CD4-positive, alpha-beta T cell (primary cell): ENCODE measurements around the gene GRK7. TPM values are rescaled to one million over a fixed set of nuclear protein-coding genes. Genes with fewer than 3 reads are reported as not detected.

ENCODE experiments used
- ATAC-seq: fragments of 200-7000 bp; cut with Tn5 transposase; one replicate; pipeline ENCODE4 v1.10.0; 2022; ENCODE audit warnings: mild to moderate bottlenecking; ENCODE audit not compliant: poor library complexity
- CTCF ChIA-PET: fragments of 350-600 bp; sonication (Branson Sonifier 250); formaldehyde crosslinking; loops from one replicate; lab custom pipeline; 2021; ENCODE audit warnings: antibody characterized with exemption, inconsistent platforms; lab: Charles Lee
- POLR2A ChIA-PET: fragments of 350-600 bp; sonication (Branson Sonifier 250); formaldehyde crosslinking; loops from one replicate; lab custom pipeline; 2021; ENCODE audit warnings: antibody characterized with exemption, inconsistent platforms; lab: Charles Lee
- DNase-seq, 14 experiments: peaks; one replicate each; pipeline ENCODE4 v3.0.0-alpha.2; 2013 to 2020; ENCODE audit warnings: mixed read lengths in 2 of 14
- H3K27ac ChIP-seq, 2 donors: one replicate each; pipeline versions ENCODE4 v1.5.1 to v1.7.0; 2013; ENCODE audit warnings: low read length in 2 of 2, low read depth in 1 of 2, mild to moderate bottlenecking in 1 of 2
- H3K27me3 ChIP-seq, 2 experiments: 1 replicate in 1 of 2; 2 replicates in 1 of 2; pipeline versions ENCODE4 v1.6.1 to v1.7.0; 2013; ENCODE audit warnings: low read length in 2 of 2, control low read depth in 1 of 2, mild to moderate bottlenecking in 1 of 2, moderate library complexity in 1 of 2; ENCODE audit not compliant: insufficient read depth in 2 of 2, control insufficient read depth in 1 of 2
- H3K36me3 ChIP-seq: one replicate; pipeline ENCODE4 v1.6.1; 2013; ENCODE audit warnings: low read length, control low read depth; ENCODE audit not compliant: insufficient read depth
- H3K4me1 ChIP-seq: one replicate; pipeline ENCODE4 v1.6.1; 2013; ENCODE audit warnings: low read length, control low read depth; ENCODE audit not compliant: insufficient read depth
- H3K4me3 ChIP-seq: one replicate; pipeline ENCODE4 v1.5.1; 2013; ENCODE audit warnings: mild to moderate bottlenecking, low read length, moderate library complexity
- H3K9me3 ChIP-seq, 2 experiments: 1 replicate in 1 of 2; 2 replicates in 1 of 2; pipeline versions ENCODE4 v1.6.1 to v1.7.0; 2013; ENCODE audit warnings: low read length in 2 of 2, mild to moderate bottlenecking in 2 of 2, control low read depth in 1 of 2, moderate library complexity in 1 of 2; ENCODE audit not compliant: control insufficient read depth in 1 of 2, insufficient read depth in 1 of 2
- H3K27ac Mint-ChIP-seq: one replicate; pipeline ENCODE4 v1.8.0; 2020; ENCODE audit warnings: mixed read lengths
- H3K27me3 Mint-ChIP-seq: one replicate; pipeline ENCODE4 v1.8.0; 2021; ENCODE audit warnings: mixed read lengths
- H3K36me3 Mint-ChIP-seq: one replicate; pipeline ENCODE4 v1.8.0; 2021; ENCODE audit warnings: low read depth, mixed read lengths
- H3K4me1 Mint-ChIP-seq: one replicate; pipeline ENCODE4 v1.8.0; 2021; ENCODE audit warnings: low read depth, mixed read lengths
- H3K4me3 Mint-ChIP-seq: one replicate; pipeline ENCODE4 v1.8.0; 2020; ENCODE audit warnings: mild to moderate bottlenecking, mixed read lengths
- H3K9me3 Mint-ChIP-seq: one replicate; pipeline ENCODE4 v1.8.0; 2020; ENCODE audit warnings: mixed read lengths
- intact Hi-C, 2 experiments: fragments of 100-400 bp; cut with DNase I in 1 of 2; cut with micrococcal nuclease in 1 of 2; formaldehyde crosslinking; loops; one replicate each; pipeline versions ENCODE4 v1.15.1 to v1.9.0; 2023 to 2025; cut with DNase I, micrococcal nuclease
- total RNA-seq, 174 experiments: library from RNA in 2 of 174; stranded (reverse) in 2 of 174; gene quantifications; one replicate each; pipeline ENCODE4 v1.2.3 and lab custom pipeline; 2021 to 2026
- TF ChIP-seq, protein P1 (sequence below): fragments of 200-600 bp; IDR thresholded peaks from one replicate; pipeline ENCODE4 v1.8.0; 2022; ENCODE audit warnings: antibody characterized with exemption, mild to moderate bottlenecking

GRK7 gene
- total RNA-seq, 2 experiments from 2014 or later = 0.19 to 0.22 TPM

DNA sequence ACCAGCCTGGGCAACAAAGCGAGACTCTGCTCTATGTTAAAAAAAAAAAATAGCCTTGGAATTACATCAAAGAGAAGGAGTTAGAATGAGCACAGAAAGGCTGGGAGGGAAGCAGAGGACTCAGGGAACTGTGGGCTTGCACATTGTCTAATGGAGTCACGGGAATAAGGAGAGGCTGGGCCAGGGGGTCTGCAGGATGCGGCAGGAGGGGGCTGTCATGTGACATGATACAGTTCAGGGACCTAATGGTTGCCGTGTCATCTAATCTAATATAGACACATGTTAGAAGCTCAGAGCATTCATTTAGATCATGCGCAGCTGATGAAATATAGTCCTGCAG, 32.5 kb downstream of the GRK7 start:
- Mint-ChIP-seq H3K36me3 (no peaks in the 10 kb centered on the region), H3K27me3 (no peaks in the 10 kb centered on the region), H3K4me1 (peaks cover 63% of the 10 kb centered on the region), H3K4me3 (peak overlapping the region; percentile 83), H3K9me3 (no peaks in the 10 kb centered on the region), H3K27ac (peak overlapping the region; percentile 93)
- Histone ChIP-seq H3K27me3 (no peaks in the 10 kb centered on the region), H3K27ac (peak overlapping the region in 1 of 2 donors; percentile 88), H3K4me3 (no peak overlapping the region), H3K4me1 (peaks cover 56% of the 10 kb centered on the region), H3K9me3 (no peaks in the 10 kb centered on the region), H3K36me3 (no peaks in the 10 kb centered on the region)
- no peak for DNase-seq
- intact Hi-C loops = loop anchor here (1.0 to 10.0 kb wide), 4 partner anchors 57 to 80 kb away; partner anchors contain the start of gene RNF7 (in 2 of the 2)
- CTCF ChIA-PET = interaction anchor here (3.3 kb wide), 1 partner anchor 79 kb away, joined by 22 read pairs; no protein-coding TSS in a partner anchor
- TF ChIP-seq, protein P1, sequence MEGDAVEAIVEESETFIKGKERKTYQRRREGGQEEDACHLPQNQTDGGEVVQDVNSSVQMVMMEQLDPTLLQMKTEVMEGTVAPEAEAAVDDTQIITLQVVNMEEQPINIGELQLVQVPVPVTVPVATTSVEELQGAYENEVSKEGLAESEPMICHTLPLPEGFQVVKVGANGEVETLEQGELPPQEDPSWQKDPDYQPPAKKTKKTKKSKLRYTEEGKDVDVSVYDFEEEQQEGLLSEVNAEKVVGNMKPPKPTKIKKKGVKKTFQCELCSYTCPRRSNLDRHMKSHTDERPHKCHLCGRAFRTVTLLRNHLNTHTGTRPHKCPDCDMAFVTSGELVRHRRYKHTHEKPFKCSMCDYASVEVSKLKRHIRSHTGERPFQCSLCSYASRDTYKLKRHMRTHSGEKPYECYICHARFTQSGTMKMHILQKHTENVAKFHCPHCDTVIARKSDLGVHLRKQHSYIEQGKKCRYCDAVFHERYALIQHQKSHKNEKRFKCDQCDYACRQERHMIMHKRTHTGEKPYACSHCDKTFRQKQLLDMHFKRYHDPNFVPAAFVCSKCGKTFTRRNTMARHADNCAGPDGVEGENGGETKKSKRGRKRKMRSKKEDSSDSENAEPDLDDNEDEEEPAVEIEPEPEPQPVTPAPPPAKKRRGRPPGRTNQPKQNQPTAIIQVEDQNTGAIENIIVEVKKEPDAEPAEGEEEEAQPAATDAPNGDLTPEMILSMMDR = no peak
- POLR2A ChIA-PET = interaction anchor here (0.7 to 3.5 kb wide), 8 partner anchors 12 to 1205 kb away, joined by 3 to 69 read pairs (median 7); partner anchors contain the start of genes ATP1B3, RNF7 and U2SURP
- ATAC-seq = no peak

DNA sequence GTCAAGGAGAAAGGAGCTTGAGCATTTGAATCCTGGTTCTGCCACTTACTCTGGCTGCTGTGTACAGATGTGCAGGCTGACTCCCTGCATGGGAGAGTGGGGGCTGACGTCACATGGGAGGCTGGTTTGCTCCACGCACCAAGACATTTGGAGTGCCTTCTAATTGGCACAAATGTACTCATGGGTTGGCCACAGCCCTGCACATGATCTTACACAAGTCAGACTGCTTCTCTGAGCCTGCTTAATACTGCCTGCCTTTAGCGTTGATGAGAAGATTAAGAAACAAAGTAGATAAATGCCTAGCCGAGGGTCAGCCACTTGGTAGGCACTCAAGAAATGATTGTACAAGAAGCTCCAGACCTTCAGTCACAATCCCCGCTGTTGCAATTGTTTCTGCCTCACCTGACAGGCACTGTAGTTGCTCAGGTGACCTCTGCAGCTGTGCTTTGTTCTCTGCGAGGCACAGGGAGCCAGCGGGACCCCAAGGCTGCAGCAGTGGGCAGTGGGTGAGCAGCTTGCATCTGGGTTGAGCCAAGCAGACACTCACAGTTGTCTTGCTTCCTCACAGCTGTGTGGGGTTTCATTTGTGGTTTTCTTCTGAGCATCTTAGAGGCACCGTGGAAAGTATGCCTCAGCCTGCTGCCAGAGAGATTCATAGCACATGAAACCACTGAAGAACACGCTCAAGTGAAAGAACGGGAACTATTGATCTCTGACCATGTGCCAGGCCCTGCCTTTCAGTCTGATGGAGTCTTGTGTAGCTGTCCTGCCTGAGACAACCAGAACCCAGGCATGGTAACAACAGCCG, 33.1 kb downstream of the GRK7 start:
- Mint-ChIP-seq H3K4me1 (peaks cover 63% of the 10 kb centered on the region), H3K27me3 (no peaks in the 10 kb centered on the region), H3K9me3 (no peaks in the 10 kb centered on the region), H3K4me3 (peak overlapping the region; percentile 83), H3K36me3 (no peaks in the 10 kb centered on the region), H3K27ac (peak overlapping the region; percentile 93)
- CTCF ChIA-PET = interaction anchor here (3.3 kb wide), 1 partner anchor 79 kb away, joined by 22 read pairs; no protein-coding TSS in a partner anchor
- DNase-seq (peak; percentile 23 to 81 (median 48)), ATAC-seq (peak; percentile 74)
- Histone ChIP-seq H3K4me1 (peaks cover 56% of the 10 kb centered on the region), H3K36me3 (no peaks in the 10 kb centered on the region), H3K27ac (peak overlapping the region; percentile 88 to 89), H3K9me3 (no peaks in the 10 kb centered on the region), H3K27me3 (no peaks in the 10 kb centered on the region), H3K4me3 (peak overlapping the region; percentile 53)
- TF ChIP-seq, protein P1 = no peak
- POLR2A ChIA-PET = interaction anchor here (0.7 to 3.5 kb wide), 14 partner anchors 8 to 1205 kb away, joined by 3 to 69 read pairs (median 4); partner anchors contain the start of genes ATP1B3, ATR, RNF7 and U2SURP
- intact Hi-C loops = loop anchor here (1.0 to 10.0 kb wide), 4 partner anchors 57 to 79 kb away; partner anchors contain the start of gene RNF7 (in 2 of the 2)

DNA sequence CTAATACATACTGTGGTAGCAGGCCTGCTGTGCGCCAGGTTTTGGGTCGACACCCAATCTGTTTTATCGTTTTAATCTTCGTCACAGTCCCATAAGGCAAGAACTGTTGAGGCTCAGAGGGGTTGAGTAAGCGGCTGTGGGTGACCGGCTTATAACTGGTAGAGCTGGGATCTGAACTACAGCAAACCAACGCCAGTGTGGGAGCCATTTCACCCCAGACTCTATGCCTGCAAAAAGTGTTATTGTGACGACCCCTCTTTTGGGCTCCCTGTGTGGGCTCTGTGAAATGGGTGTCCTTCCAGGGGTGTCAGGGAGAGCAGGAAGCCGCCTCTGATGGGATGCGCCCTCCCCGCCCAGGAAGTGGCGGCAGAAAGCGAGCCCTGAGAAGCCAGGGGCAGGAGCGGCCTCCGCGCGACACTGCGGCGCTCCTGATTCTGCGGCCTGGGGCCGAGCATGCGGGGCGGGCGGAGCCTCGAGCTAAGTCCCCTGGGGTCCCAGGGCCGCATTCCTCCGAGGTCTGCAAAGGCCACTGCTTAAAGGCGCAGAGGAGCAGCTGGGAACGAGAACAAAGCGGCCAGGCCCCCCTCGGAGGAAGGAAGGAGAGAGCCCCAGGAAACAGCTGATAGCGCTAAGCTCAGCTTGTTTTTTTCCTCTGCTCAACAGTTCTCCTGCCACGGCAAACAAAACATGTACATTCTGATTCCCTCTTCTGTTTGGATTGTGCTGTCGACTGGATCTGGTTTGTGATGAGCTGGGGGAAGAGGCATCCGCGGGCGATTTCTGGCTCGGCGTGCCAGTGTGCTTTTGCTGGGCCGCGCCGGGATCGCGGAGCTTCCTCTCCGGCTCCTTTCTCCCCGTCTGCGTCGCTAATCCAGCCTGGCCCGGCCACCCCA, 33.9 kb downstream of the GRK7 start:
- ATAC-seq (peak; percentile 30), DNase-seq (peak; percentile 12 to 60 (median 28))
- intact Hi-C loops = loop anchor here (1.0 to 10.0 kb wide), 4 partner anchors 58 to 78 kb away; partner anchors contain the start of gene RNF7 (in 2 of the 2)
- H3K27ac ChIP-seq = peak overlapping the region; percentile 88 to 89
- ChIA-PET POLR2A (interaction anchor here (0.6 to 3.5 kb wide), 17 partner anchors 9 to 1204 kb away, joined by 3 to 69 read pairs (median 5); partner anchors contain the start of genes ATP1B3, ATR, PXYLP1 and RNF7), CTCF (interaction anchor here (1.2 to 3.3 kb wide), 2 partner anchors 17 to 78 kb away, joined by 3 to 22 read pairs; no protein-coding TSS in a partner anchor)
- H3K27me3 ChIP-seq = no peaks in the 10 kb centered on the region
- Mint-ChIP-seq H3K4me3 (peak overlapping the region; percentile 83), H3K9me3 (no peaks in the 10 kb centered on the region), H3K27ac (peak overlapping the region; percentile 93), H3K27me3 (no peaks in the 10 kb centered on the region), H3K36me3 (no peaks in the 10 kb centered on the region), H3K4me1 (peaks cover 63% of the 10 kb centered on the region)
- H3K9me3 ChIP-seq = no peaks in the 10 kb centered on the region
- peaks cover 56% of the 10 kb centered on the region for H3K4me1 ChIP-seq
- H3K4me3 ChIP-seq = peak overlapping the region; percentile 53
- H3K36me3 ChIP-seq = no peaks in the 10 kb centered on the region
- TF ChIP-seq, protein P1 = no peak
